GM12878 (cell line): ENCODE results near the gene VARS2.

ENCODE experiments used
- NRF1 ChIP-seq: conservative IDR thresholded peaks from 2 replicates; pipeline ENCODE4 v1.6.1; 2011; ENCODE audit warnings: mild to moderate bottlenecking, low read depth, low read length, improper control_type of control experiment
- RFX5 ChIP-seq: IDR thresholded peaks from 2 replicates; pipeline ENCODE4 v1.6.1; 2011; ENCODE audit warnings: low read depth, low read length, improper control_type of control experiment
- TF ChIP-seq, protein P1 (sequence below), 3 experiments: IDR thresholded peaks in 2 of 3; conservative IDR thresholded peaks in 1 of 3; 2 replicates each; pipeline ENCODE4 v1.5.1; 2011; ENCODE audit warnings: low read depth in 3 of 3, low read length in 3 of 3, mild to moderate bottlenecking in 3 of 3, control low read depth in 2 of 3, moderate library complexity in 2 of 3, inconsistent platforms in 1 of 3, mixed read lengths in 1 of 3; ENCODE audit not compliant: control insufficient read depth in 2 of 3, insufficient read depth in 1 of 3; ENCODE audit errors: extremely low read depth in 1 of 3

DNA sequence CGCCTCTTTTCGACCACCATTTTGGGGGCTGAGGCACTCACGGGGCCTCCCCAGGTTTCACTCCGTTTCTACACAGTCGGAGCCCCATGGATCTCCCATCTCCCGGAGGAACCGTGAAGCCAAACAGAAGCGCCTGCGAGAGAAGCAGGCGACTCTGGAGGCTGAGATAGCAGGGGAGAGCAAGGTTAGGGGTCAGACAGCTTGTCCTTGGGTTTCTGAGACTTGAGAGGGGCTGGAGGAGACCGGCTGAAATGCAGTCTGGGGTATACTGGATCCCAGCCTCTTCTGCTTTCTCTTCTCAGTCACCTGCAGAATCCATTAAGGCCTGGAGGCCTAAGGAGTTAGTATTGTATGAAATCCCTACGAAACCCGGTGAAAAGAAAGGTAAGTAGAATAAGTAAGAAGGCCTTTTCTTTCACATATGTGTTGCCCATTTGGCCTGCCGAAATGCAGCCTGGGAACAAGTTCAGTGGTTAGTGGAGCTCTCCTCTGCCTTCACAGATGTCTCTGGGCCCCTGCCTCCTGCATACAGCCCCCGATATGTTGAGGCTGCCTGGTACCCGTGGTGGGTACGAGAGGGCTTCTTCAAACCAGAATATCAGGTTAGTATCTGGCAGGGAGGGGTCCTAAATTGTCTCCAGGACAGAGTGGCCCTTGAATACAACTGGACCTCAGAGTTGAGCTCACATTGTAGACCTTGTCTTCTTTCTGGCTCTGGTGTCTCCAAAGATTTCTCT, 984 bp downstream of the VARS2 start:
- no peak for TF ChIP-seq NRF1
- TF ChIP-seq, protein P1, sequence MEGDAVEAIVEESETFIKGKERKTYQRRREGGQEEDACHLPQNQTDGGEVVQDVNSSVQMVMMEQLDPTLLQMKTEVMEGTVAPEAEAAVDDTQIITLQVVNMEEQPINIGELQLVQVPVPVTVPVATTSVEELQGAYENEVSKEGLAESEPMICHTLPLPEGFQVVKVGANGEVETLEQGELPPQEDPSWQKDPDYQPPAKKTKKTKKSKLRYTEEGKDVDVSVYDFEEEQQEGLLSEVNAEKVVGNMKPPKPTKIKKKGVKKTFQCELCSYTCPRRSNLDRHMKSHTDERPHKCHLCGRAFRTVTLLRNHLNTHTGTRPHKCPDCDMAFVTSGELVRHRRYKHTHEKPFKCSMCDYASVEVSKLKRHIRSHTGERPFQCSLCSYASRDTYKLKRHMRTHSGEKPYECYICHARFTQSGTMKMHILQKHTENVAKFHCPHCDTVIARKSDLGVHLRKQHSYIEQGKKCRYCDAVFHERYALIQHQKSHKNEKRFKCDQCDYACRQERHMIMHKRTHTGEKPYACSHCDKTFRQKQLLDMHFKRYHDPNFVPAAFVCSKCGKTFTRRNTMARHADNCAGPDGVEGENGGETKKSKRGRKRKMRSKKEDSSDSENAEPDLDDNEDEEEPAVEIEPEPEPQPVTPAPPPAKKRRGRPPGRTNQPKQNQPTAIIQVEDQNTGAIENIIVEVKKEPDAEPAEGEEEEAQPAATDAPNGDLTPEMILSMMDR (IDR thresholded peaks at IDR 0.05 in 2 of 3, conservative IDR thresholded peaks at IDR 0.05 in 1 of 3; ENCODE audit: control insufficient read depth in 2 of 3, extremely low read depth in 1 of 3, insufficient read depth in 1 of 3, low read depth in 3 of 3, low read length in 3 of 3), result no peak
- TF ChIP-seq RFX5, result no peak
